Calu3 (cell line): ENCODE data around the gene AGBL1. TPM values are rescaled to one million over a fixed set of nuclear protein-coding genes. Genes with fewer than 3 reads are reported as not detected.

Experiments
- BruUV-seq: library from RNA; stranded (reverse); fragments of 400-500 nt; replicated peaks from 2 replicates; lab custom pipeline; 2021; lab: Mats Ljungman, UMichigan
- CTCF ChIA-PET: fragments of 300-600 bp; sonication (Branson Sonifier 250); formaldehyde crosslinking; loops from one replicate; lab custom pipeline; 2022; ENCODE audit warnings: antibody characterized with exemption; lab: Charles Lee
- DNase-seq: peaks from one replicate; pipeline ENCODE4 v3.0.0; 2022
- H3K27ac Mint-ChIP-seq: one replicate; pipeline ENCODE4 v1.8.0; 2022; ENCODE audit warnings: mixed read lengths; ENCODE audit not compliant: unreplicated experiment
- H3K27me3 Mint-ChIP-seq: one replicate; pipeline ENCODE4 v1.8.0; 2022; ENCODE audit warnings: mixed read lengths; ENCODE audit not compliant: unreplicated experiment
- H3K36me3 Mint-ChIP-seq: one replicate; pipeline ENCODE4 v1.8.0; 2022; ENCODE audit warnings: mild to moderate bottlenecking, moderate library complexity, mixed read lengths; ENCODE audit not compliant: insufficient read depth, unreplicated experiment
- H3K4me1 Mint-ChIP-seq: one replicate; pipeline ENCODE4 v1.8.0; 2022; ENCODE audit warnings: mild to moderate bottlenecking, low read depth, mixed read lengths; ENCODE audit not compliant: unreplicated experiment
- H3K4me3 Mint-ChIP-seq: one replicate; pipeline ENCODE4 v1.8.0; 2022; ENCODE audit warnings: mild to moderate bottlenecking, low read depth, moderate library complexity, mixed read lengths; ENCODE audit not compliant: unreplicated experiment
- H3K9me3 Mint-ChIP-seq: one replicate; pipeline ENCODE4 v1.8.0; 2022; ENCODE audit warnings: low read depth, mixed read lengths; ENCODE audit not compliant: unreplicated experiment
- intact Hi-C: fragments of 100-400 bp; cut with micrococcal nuclease; formaldehyde crosslinking; loops from one replicate; pipeline ENCODE4 v1.10.0; 2022; ENCODE audit not compliant: unreplicated experiment
- total RNA-seq: library from RNA; stranded (reverse); gene quantifications from 2 replicates; pipeline ENCODE4 v1.2.3, GENCODE V29; 2022
- TF ChIP-seq, protein P1 (sequence below): fragments of 200-600 bp; IDR thresholded peaks from one replicate; pipeline ENCODE4 v1.8.0; 2022; ENCODE audit warnings: antibody characterized with exemption; ENCODE audit not compliant: unreplicated experiment

The AGBL1 gene
- total RNA-seq, 1 experiment from 2014 or later: not detected

DNA sequence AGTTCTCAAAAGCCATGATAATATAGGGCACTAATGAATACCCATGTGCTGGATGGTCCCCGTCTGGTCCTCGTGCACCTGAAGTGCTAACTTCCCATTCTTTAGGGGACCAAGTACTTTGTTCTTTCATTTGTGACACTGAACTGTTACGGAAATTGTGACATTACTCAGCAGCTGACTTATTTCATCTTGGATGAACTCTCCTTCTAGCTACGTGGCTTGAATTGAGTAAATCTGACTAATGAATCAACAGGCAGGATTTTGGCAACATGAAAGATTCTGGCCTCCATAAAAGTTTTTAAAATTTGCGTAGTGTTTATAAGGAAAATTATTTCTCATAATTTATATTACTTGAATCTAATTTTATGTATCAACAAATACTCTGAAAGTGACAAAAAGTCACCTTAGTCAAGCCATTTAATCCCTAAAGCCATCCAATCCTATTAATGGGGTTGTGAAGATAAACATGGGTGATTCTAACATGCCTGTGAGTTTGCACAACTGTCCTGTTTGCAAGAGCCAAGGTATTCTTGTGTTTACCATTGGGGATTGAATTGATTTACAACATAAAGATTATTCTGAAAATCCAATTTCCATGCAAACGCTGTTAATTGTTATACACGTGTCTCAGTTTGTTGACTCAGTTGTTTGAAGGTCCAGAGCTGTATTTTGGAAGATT, 119.9 kb downstream of the AGBL1 start:
- Mint-ChIP-seq H3K36me3 (no peaks in the 10 kb centered on the region), H3K9me3 (no peaks in the 10 kb centered on the region), H3K27ac (no peak overlapping the region), H3K27me3 (peaks cover 16% of the 10 kb centered on the region), H3K4me3 (no peak overlapping the region), H3K4me1 (no peaks in the 10 kb centered on the region)
- CTCF ChIA-PET: no interaction called here
- intact Hi-C loops: no loop called here
- no TSS peak for BruUV-seq
- DNase-seq: no peak
- TF ChIP-seq, protein P1, sequence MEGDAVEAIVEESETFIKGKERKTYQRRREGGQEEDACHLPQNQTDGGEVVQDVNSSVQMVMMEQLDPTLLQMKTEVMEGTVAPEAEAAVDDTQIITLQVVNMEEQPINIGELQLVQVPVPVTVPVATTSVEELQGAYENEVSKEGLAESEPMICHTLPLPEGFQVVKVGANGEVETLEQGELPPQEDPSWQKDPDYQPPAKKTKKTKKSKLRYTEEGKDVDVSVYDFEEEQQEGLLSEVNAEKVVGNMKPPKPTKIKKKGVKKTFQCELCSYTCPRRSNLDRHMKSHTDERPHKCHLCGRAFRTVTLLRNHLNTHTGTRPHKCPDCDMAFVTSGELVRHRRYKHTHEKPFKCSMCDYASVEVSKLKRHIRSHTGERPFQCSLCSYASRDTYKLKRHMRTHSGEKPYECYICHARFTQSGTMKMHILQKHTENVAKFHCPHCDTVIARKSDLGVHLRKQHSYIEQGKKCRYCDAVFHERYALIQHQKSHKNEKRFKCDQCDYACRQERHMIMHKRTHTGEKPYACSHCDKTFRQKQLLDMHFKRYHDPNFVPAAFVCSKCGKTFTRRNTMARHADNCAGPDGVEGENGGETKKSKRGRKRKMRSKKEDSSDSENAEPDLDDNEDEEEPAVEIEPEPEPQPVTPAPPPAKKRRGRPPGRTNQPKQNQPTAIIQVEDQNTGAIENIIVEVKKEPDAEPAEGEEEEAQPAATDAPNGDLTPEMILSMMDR: no peak

DNA sequence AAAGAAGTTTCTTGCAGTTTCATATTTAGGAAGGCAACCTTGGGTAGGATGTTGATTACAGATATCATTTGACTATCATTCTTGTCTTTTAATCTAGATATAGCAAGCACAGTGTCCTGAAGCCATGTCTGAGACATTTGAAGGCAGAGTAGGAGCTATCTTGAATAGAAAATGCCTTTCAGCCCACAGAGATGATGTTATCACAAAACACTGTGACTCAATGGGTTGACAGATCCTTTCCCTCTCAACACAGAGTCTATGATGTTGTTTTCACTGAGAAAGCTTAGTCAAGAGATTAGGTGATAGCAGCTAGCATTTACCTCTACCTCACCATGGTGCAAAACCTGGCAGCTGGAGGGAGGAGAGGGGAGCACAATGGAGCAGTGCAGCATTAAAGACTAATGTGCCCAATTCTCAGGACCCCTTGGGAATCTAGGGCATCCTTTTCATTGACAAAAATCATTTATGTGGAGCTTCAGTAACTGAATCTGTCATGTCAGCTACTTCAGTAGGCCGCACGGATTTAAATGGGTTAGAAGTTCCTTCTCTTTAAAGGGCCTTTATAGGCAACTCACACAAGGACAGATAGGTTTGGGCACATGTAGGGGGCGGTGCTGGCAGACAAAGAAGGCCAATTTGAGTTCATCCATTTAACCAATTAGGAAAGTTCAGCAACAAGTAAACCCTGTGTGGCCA, 121.8 kb downstream of the AGBL1 start:
- no peak for DNase-seq
- no TSS peak for BruUV-seq

DNA sequence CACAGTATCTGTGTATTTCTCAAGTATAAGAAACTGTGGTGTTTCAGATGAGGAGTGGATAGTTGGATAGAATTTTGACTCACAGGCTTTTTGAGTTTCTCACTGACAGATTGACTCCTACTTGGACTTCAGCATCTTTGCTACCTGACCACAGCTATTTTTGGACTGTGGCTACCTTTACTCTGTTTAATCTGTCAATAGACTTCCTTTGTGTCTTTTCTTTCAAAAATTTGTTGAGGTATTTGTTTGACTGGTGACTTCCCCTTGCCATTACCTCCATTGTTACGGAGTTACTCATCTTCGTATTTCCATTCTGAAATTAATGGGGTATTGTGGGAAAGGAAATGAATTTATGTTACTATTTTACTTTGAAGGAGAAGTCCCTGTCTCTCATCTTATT, 123.8 kb downstream of the AGBL1 start:
- CTCF ChIA-PET: no interaction called here
- H3K27me3 Mint-ChIP-seq: peaks cover under 1% of the 10 kb centered on the region
- no TSS peak for BruUV-seq
- intact Hi-C loops: no loop called here
- H3K4me1 Mint-ChIP-seq: no peaks in the 10 kb centered on the region
- no peak for DNase-seq
- H3K4me3 Mint-ChIP-seq: no peak overlapping the region
- no peak overlapping the region for H3K27ac Mint-ChIP-seq
- H3K36me3 Mint-ChIP-seq: no peaks in the 10 kb centered on the region
- TF ChIP-seq, protein P1: no peak
- H3K9me3 Mint-ChIP-seq: no peaks in the 10 kb centered on the region

More for the DNA sequence above, 121.8 kb downstream of the AGBL1 start:
- TF ChIP-seq, protein P1: no peak
- Mint-ChIP-seq H3K4me3 (no peak overlapping the region), H3K36me3 (no peaks in the 10 kb centered on the region), H3K27me3 (peaks cover 16% of the 10 kb centered on the region), H3K4me1 (no peaks in the 10 kb centered on the region), H3K9me3 (no peaks in the 10 kb centered on the region), H3K27ac (no peak overlapping the region)
- intact Hi-C loops: no loop called here
- CTCF ChIA-PET: no interaction called here

DNA sequence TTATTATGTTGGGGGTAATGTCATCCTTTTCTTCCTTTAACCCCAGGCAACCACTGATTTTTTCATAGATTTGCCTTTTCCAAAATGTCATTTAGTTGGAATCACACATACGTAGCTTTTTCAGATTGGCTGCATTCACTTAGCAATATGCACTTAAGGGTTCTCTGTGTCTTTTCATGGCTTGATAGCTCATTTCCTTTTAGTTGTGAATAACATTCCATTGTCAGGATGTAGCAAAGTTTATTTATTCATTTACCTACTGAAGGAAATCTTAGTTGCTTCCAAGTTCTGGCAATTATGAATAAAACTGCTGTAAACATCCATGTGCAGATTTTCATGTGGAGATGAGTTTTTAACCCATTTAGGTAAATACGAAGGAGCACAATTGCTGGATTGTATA, 125.4 kb downstream of the AGBL1 start:
- BruUV-seq: no TSS peak

More for the DNA sequence above, 125.4 kb downstream of the AGBL1 start:
- TF ChIP-seq, protein P1: no peak
- intact Hi-C loops: no loop called here
- H3K9me3 Mint-ChIP-seq: peaks cover 6% of the 10 kb centered on the region
- H3K27me3 Mint-ChIP-seq: no peaks in the 10 kb centered on the region
- no peak for DNase-seq
- H3K4me3 Mint-ChIP-seq: no peak overlapping the region
- H3K36me3 Mint-ChIP-seq: no peaks in the 10 kb centered on the region
- CTCF ChIA-PET: no interaction called here
- no peak overlapping the region for H3K27ac Mint-ChIP-seq
- H3K4me1 Mint-ChIP-seq: no peaks in the 10 kb centered on the region
